ENCODE results near the gene NCOA1. TPM values are rescaled to one million over a fixed set of nuclear protein-coding genes. Genes with fewer than 3 reads are reported as not detected.

NCOA1 gene
- total RNA-seq, 3 donors from 2014 or later, result 34.8 to 55.6 (median 43.6) TPM

- intact Hi-C loops (cut with DNase I, micrococcal nuclease), result no loop called here
- TF ChIP-seq CTCF (IDR thresholded peaks at IDR 0.05), result no peak
- DNase-seq, result no peak
- H3K36me3 ChIP-seq (ENCODE audit: low read depth), result no peaks in the 10 kb centered on the region
- H3K4me1 ChIP-seq (ENCODE audit: low read depth), result peaks cover 2% of the 10 kb centered on the region
- no peaks in the 10 kb centered on the region for H3K9me3 ChIP-seq
- ATAC-seq, result no peak
- H3K4me3 ChIP-seq, result no peak overlapping the region
These were observed 14.7 kb downstream of the NCOA1 start for GRCh38 chr2:24505534-24506275.

GRCh38 chr2:24507549-24507948 lies 16.5 kb downstream of the NCOA1 start:
- TF ChIP-seq CTCF (IDR thresholded peaks at IDR 0.05), result no peak
- DNase-seq (no peak), ATAC-seq (no peak)
- H3K4me1 ChIP-seq (ENCODE audit: low read depth), result peaks cover 2% of the 10 kb centered on the region
- intact Hi-C loops (cut with DNase I, micrococcal nuclease), result no loop called here
- H3K36me3 ChIP-seq (ENCODE audit: low read depth), result no peaks in the 10 kb centered on the region
- no peaks in the 10 kb centered on the region for H3K9me3 ChIP-seq
- no peak overlapping the region for H3K4me3 ChIP-seq

GRCh38 chr2:24508878-24509277 lies 17.8 kb downstream of the NCOA1 start:
- ATAC-seq, result no peak

GRCh38 chr2:24509425-24509824 lies 18.4 kb downstream of the NCOA1 start:
- no peak for ATAC-seq
- no peak for DNase-seq
- no peaks in the 10 kb centered on the region for H3K9me3 ChIP-seq
- H3K36me3 ChIP-seq (ENCODE audit: low read depth), result no peaks in the 10 kb centered on the region
- H3K4me1 ChIP-seq (ENCODE audit: low read depth), result peaks cover 2% of the 10 kb centered on the region
- intact Hi-C loops (cut with DNase I, micrococcal nuclease), result no loop called here
- no peak overlapping the region for H3K4me3 ChIP-seq
- no peak for TF ChIP-seq CTCF (IDR thresholded peaks at IDR 0.05)

More at GRCh38 chr2:24508878-24509277, 17.8 kb downstream of the NCOA1 start:
- Histone ChIP-seq H3K4me1 (ENCODE audit: low read depth) (peaks cover 2% of the 10 kb centered on the region), H3K4me3 (no peak overlapping the region), H3K9me3 (no peaks in the 10 kb centered on the region), H3K36me3 (ENCODE audit: low read depth) (no peaks in the 10 kb centered on the region)
- intact Hi-C loops (cut with DNase I, micrococcal nuclease), result no loop called here
- DNase-seq, result no peak
- TF ChIP-seq CTCF (IDR thresholded peaks at IDR 0.05), result no peak

GRCh38 chr2:24509840-24510239 lies 18.8 kb downstream of the NCOA1 start:
- no peak for TF ChIP-seq CTCF (IDR thresholded peaks at IDR 0.05)
- DNase-seq (no peak), ATAC-seq (no peak)
- intact Hi-C loops (cut with DNase I, micrococcal nuclease), result no loop called here
- Histone ChIP-seq H3K4me3 (no peak overlapping the region), H3K36me3 (ENCODE audit: low read depth) (no peaks in the 10 kb centered on the region), H3K9me3 (no peaks in the 10 kb centered on the region), H3K4me1 (ENCODE audit: low read depth) (peaks cover 2% of the 10 kb centered on the region)
